Measurements from ENCODE around the gene CCDC116.
"Not testable (repeated sequence)": the region's sequence is repeated elsewhere in the genome, so short reads cannot be mapped to it uniquely, and the experiment has no call there.

Gene CCDC116

GRCh38 chr22:21598302-21598701 lies 34.3 kb upstream of the CCDC116 start:
- TF ChIP-seq CTCF (IDR thresholded peaks at IDR 0.05; ENCODE audit: control extremely low read depth, extremely low read depth, low read depth, missing control alignments): no peak
- CTCF ChIA-PET: interaction anchor here (1.1 to 1.8 kb wide), 3 partner anchors 8 to 31 kb away, joined by 3 to 9 read pairs (median 5); partner anchors contain the start of gene YDJC
- DNase-seq (ENCODE audit: extremely low spot score): no peak
- POLR2A ChIA-PET: no interaction called here

- no peak for DNase-seq (ENCODE audit: extremely low spot score)
- ChIA-PET POLR2A (no interaction called here), CTCF (interaction anchor here (1.1 to 1.8 kb wide), 2 partner anchors 11 to 30 kb away, joined by 3 to 9 read pairs; partner anchors contain the start of gene YDJC)
- TF ChIP-seq CTCF (IDR thresholded peaks at IDR 0.05; ENCODE audit: control extremely low read depth, extremely low read depth, low read depth, missing control alignments): no peak
Measured at GRCh38 chr22:21599053-21599893, 33.3 kb upstream of the CCDC116 start.

GRCh38 chr22:21602579-21602978 lies 30.0 kb upstream of the CCDC116 start:
- no peak for DNase-seq (ENCODE audit: extremely low spot score)
- ChIA-PET CTCF (interaction anchor here (1.0 to 1.3 kb wide), 4 partner anchors 11 to 41 kb away, joined by 3 to 4 read pairs (median 4); no protein-coding TSS in a partner anchor), POLR2A (no interaction called here)
- TF ChIP-seq CTCF (IDR thresholded peaks at IDR 0.05; ENCODE audit: control extremely low read depth, extremely low read depth, low read depth, missing control alignments): no peak

GRCh38 chr22:21603973-21604372 lies 28.6 kb upstream of the CCDC116 start:
- CTCF ChIA-PET: interaction anchor here (0.9 to 1.6 kb wide), 6 partner anchors 16 to 43 kb away, joined by 3 to 7 read pairs (median 4); partner anchors contain the start of gene SDF2L1
- no peak for DNase-seq (ENCODE audit: extremely low spot score)
- POLR2A ChIA-PET: interaction anchor here (0.6 kb wide), 1 partner anchor 18 kb away, joined by 3 read pairs; no protein-coding TSS in a partner anchor
- no peak for TF ChIP-seq CTCF (IDR thresholded peaks at IDR 0.05; ENCODE audit: control extremely low read depth, extremely low read depth, low read depth, missing control alignments)

GRCh38 chr22:21605887-21606564 lies 26.5 kb upstream of the CCDC116 start:
- no peak for DNase-seq (ENCODE audit: extremely low spot score)
- ChIA-PET POLR2A (interaction anchor here (0.6 kb wide), 1 partner anchor 11 kb away, joined by 5 read pairs; no protein-coding TSS in a partner anchor), CTCF (interaction anchor here (1.0 to 2.5 kb wide), 4 partner anchors 8 to 23 kb away, joined by 4 to 11 read pairs (median 8); partner anchors contain the start of gene YDJC)
- TF ChIP-seq CTCF (IDR thresholded peaks at IDR 0.05; ENCODE audit: control extremely low read depth, extremely low read depth, low read depth, missing control alignments): no peak

GRCh38 chr22:21606775-21607174 lies 25.8 kb upstream of the CCDC116 start:
- DNase-seq (ENCODE audit: extremely low spot score): no peak
- TF ChIP-seq CTCF (IDR thresholded peaks at IDR 0.05; ENCODE audit: control extremely low read depth, extremely low read depth, low read depth, missing control alignments): no peak
- ChIA-PET POLR2A (no interaction called here), CTCF (interaction anchor here (1.0 to 2.5 kb wide), 5 partner anchors 9 to 40 kb away, joined by 4 to 11 read pairs (median 5); partner anchors contain the start of gene YDJC)

- DNase-seq (ENCODE audit: extremely low spot score); POLR2A ChIA-PET: not testable (repeated sequence)
- CTCF ChIA-PET: interaction anchor here (1.2 to 1.6 kb wide), 6 partner anchors 11 to 37 kb away, joined by 3 to 6 read pairs (median 4); partner anchors contain the start of genes SDF2L1 and YDJC
Measured at GRCh38 chr22:21609556-21610157, 22.9 kb upstream of the CCDC116 start.
